Ectodermal cell (in vitro differentiated cells): ENCODE data around the gene SCN9A.
"Not testable (repeated sequence)": the region's sequence is repeated elsewhere in the genome, so short reads cannot be mapped to it uniquely, and the experiment has no call there.

Experiments used
- H3K27ac ChIP-seq: 2 replicates; pipeline ENCODE4 v1.7.0; 2013; ENCODE audit warnings: mild to moderate bottlenecking, low read depth, low read length; ENCODE audit not compliant: insufficient read depth, poor library complexity, severe bottlenecking
- H3K27me3 ChIP-seq: 2 replicates; pipeline ENCODE4 v1.7.0; 2013; ENCODE audit warnings: mild to moderate bottlenecking, low read length; ENCODE audit not compliant: insufficient read depth, control insufficient read depth, poor library complexity, severe bottlenecking
- H3K36me3 ChIP-seq: one replicate; pipeline ENCODE4 v1.7.0; 2013; ENCODE audit warnings: low read length; ENCODE audit not compliant: control insufficient read depth, insufficient read depth
- H3K4me1 ChIP-seq: one replicate; pipeline ENCODE4 v1.7.0; 2013; ENCODE audit warnings: low read length; ENCODE audit not compliant: control insufficient read depth, insufficient read depth
- H3K4me3 ChIP-seq: 2 replicates; pipeline ENCODE4 v1.7.0; 2013; ENCODE audit warnings: low read depth, low read length, control low read depth; ENCODE audit not compliant: insufficient read depth
- H3K9me3 ChIP-seq: 2 replicates; pipeline ENCODE4 v1.7.0; 2013; ENCODE audit warnings: mild to moderate bottlenecking, low read length, moderate library complexity; ENCODE audit not compliant: control insufficient read depth
- WGBS, 2 experiments: methylation state at CpG; one replicate each; pipeline ENCODE4 v1.1.7; 2013; ENCODE audit warnings: missing lambda C conversion rate in 2 of 2; 5-methylcytosine and 5-hydroxymethylcytosine counted together

Gene SCN9A

GRCh38 chr2:166361351-166362153 is 14.2 kb downstream of the SCN9A start:
- no peak overlapping the region for H3K4me3 ChIP-seq
- H3K27ac ChIP-seq = no peak overlapping the region
- no peaks in the 10 kb centered on the region for H3K36me3 ChIP-seq
- H3K27me3 ChIP-seq = no peaks in the 10 kb centered on the region
- H3K4me1 ChIP-seq = no peaks in the 10 kb centered on the region
- no peaks in the 10 kb centered on the region for H3K9me3 ChIP-seq
- WGBS, 2 experiments = 76 to 86% methylated on average over 3 of the region's 3 CpGs

GRCh38 chr2:166360906-166361305 is 14.8 kb downstream of the SCN9A start:
- Histone ChIP-seq H3K36me3 (no peaks in the 10 kb centered on the region), H3K27ac (no peak overlapping the region), H3K27me3 (no peaks in the 10 kb centered on the region), H3K4me3 (no peak overlapping the region), H3K4me1 (no peaks in the 10 kb centered on the region), H3K9me3 (no peaks in the 10 kb centered on the region)
- WGBS, 2 experiments = 80% methylated on average over 1 of the region's 2 CpGs; no CpG with 5 or more reads in 1 of the 2 experiments

- no peaks in the 10 kb centered on the region for H3K27me3 ChIP-seq
- no peak overlapping the region for H3K27ac ChIP-seq
- no peaks in the 10 kb centered on the region for H3K9me3 ChIP-seq
These were observed 15.3 kb downstream of the SCN9A start for GRCh38 chr2:166360426-166360825.

GRCh38 chr2:166357950-166358321 is 17.8 kb downstream of the SCN9A start:
- H3K36me3 ChIP-seq, H3K9me3 ChIP-seq, H3K27ac ChIP-seq, H3K4me3 ChIP-seq, H3K4me1 ChIP-seq, H3K27me3 ChIP-seq: not testable (repeated sequence)
- WGBS, 2 experiments = 93 to 95% methylated on average over 4 of the region's 4 CpGs

More at GRCh38 chr2:166360426-166360825, 15.3 kb downstream of the SCN9A start:
- H3K4me3 ChIP-seq = no peak overlapping the region
- H3K36me3 ChIP-seq = no peaks in the 10 kb centered on the region
- no peaks in the 10 kb centered on the region for H3K4me1 ChIP-seq

- Histone ChIP-seq H3K4me1 (no peaks in the 10 kb centered on the region), H3K27me3 (no peaks in the 10 kb centered on the region), H3K9me3 (no peaks in the 10 kb centered on the region), H3K27ac (no peak overlapping the region), H3K36me3 (no peaks in the 10 kb centered on the region), H3K4me3 (no peak overlapping the region)
- 81 to 82% methylated on average over 7 of the region's 7 CpGs for WGBS, 2 experiments
These were observed 18.4 kb downstream of the SCN9A start for GRCh38 chr2:166357068-166357949.

- no peak overlapping the region for H3K4me3 ChIP-seq
- no peaks in the 10 kb centered on the region for H3K27me3 ChIP-seq
- no peak overlapping the region for H3K27ac ChIP-seq
- no peaks in the 10 kb centered on the region for H3K4me1 ChIP-seq
- H3K36me3 ChIP-seq = no peaks in the 10 kb centered on the region
- H3K9me3 ChIP-seq = no peaks in the 10 kb centered on the region
These were observed 24.4 kb downstream of the SCN9A start for GRCh38 chr2:166351319-166351718.

- WGBS, 2 experiments = no CpG with 5 or more reads among the region's 2 CpGs
- no peak overlapping the region for H3K27ac ChIP-seq
- no peaks in the 10 kb centered on the region for H3K27me3 ChIP-seq
These were observed 25.2 kb downstream of the SCN9A start for GRCh38 chr2:166350525-166350924.

GRCh38 chr2:166344286-166345113 is 31.2 kb downstream of the SCN9A start:
- Histone ChIP-seq H3K9me3 (no peaks in the 10 kb centered on the region), H3K4me1 (no peaks in the 10 kb centered on the region), H3K27me3 (no peaks in the 10 kb centered on the region), H3K27ac (no peak overlapping the region), H3K4me3 (no peak overlapping the region), H3K36me3 (no peaks in the 10 kb centered on the region)
- WGBS, 2 experiments = 81 to 93% methylated on average over 4 of the region's 4 CpGs

More at GRCh38 chr2:166350525-166350924, 25.2 kb downstream of the SCN9A start:
- Histone ChIP-seq H3K4me3 (no peak overlapping the region), H3K36me3 (no peaks in the 10 kb centered on the region), H3K9me3 (no peaks in the 10 kb centered on the region), H3K4me1 (no peaks in the 10 kb centered on the region)

GRCh38 chr2:166343467-166343866 is 32.3 kb downstream of the SCN9A start:
- H3K27me3 ChIP-seq = no peaks in the 10 kb centered on the region
- no peaks in the 10 kb centered on the region for H3K36me3 ChIP-seq
- 54 to 67% methylated on average over 2 of the region's 2 CpGs for WGBS, 2 experiments
- H3K27ac ChIP-seq = no peak overlapping the region
- H3K9me3 ChIP-seq = no peaks in the 10 kb centered on the region
- H3K4me1 ChIP-seq = no peaks in the 10 kb centered on the region
- H3K4me3 ChIP-seq = no peak overlapping the region

- Histone ChIP-seq H3K27ac (no peak overlapping the region), H3K4me1 (no peaks in the 10 kb centered on the region), H3K27me3 (no peaks in the 10 kb centered on the region), H3K36me3 (no peaks in the 10 kb centered on the region), H3K9me3 (no peaks in the 10 kb centered on the region), H3K4me3 (no peak overlapping the region)
- 80 to 82% methylated on average over 1 of the region's 1 CpG for WGBS, 2 experiments
These were observed 34.3 kb downstream of the SCN9A start for GRCh38 chr2:166341426-166341825.
